Upper lobe of left lung (tissue), 4 donors: ENCODE data around the gene SEMA4A.
"Not testable (repeated sequence)": the region's sequence is repeated elsewhere in the genome, so short reads cannot be mapped to it uniquely, and the experiment has no call there.

ENCODE experiments used
- CTCF ChIP-seq, 6 experiments: fragments of 450-650 bp in 4 of 6; fragments of 200-600 bp in 2 of 6; sonication (generic) in 2 of 6; IDR thresholded peaks; one replicate each; pipeline ENCODE4 v1.5.1; 2016 to 2019; ENCODE audit warnings: antibody characterized with exemption in 6 of 6
- POLR2AphosphoS5 ChIP-seq, 2 donors: sonication (generic); formaldehyde crosslinking; IDR thresholded peaks; one replicate each; pipeline ENCODE4 v1.5.1; 2017; ENCODE audit warnings: antibody characterized with exemption in 2 of 2

- not testable (repeated sequence) for TF ChIP-seq CTCF, POLR2AphosphoS5 (IDR thresholded peaks at IDR 0.05)
Observed at GRCh38 chr1:156125544-156125943, 27.8 kb upstream of the SEMA4A start.
